GM18508 (cell line): ENCODE data around the gene ADAM21.
"Not testable (repeated sequence)": the region's sequence is repeated elsewhere in the genome, so short reads cannot be mapped to it uniquely, and the experiment has no call there.

ENCODE experiments used
- ATAC-seq: cut with Tn5 transposase; IDR thresholded peaks from one replicate; pipeline ENCODE4 v1.9.1; 2021; ENCODE audit warnings: moderate number of reproducible peaks; ENCODE audit not compliant: insufficient read depth, unreplicated experiment

Gene ADAM21

DNA sequence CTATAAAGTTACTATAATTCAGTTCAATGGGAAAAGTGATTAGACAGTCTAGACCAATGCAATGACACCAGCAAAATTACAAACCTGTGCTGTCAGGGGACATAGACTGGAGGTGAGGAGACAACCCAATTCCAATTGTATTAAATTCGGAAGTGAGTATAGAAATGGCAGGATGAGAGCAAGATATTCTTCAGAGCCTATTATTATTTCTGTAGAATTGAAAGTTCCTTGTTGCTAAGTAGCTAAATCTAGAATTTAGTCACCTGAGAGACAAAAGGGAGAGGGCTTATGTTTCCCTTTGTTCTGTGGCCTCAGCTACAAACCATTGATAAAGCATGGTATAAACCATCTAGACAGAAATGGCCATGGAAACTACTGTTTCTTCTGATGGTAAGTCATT is at the start of gene ADAM21:
TSS of gene ADAM21 (plus strand) at position 301 of the 400 bp plus-strand sequence. CDS start 5,326 bp downstream, outside the sequence.
- no peak for ATAC-seq

- ATAC-seq, result not testable (repeated sequence)
These were observed 48.6 kb upstream of the ADAM21 start for GRCh38 chr14:70403335-70403734.

DNA sequence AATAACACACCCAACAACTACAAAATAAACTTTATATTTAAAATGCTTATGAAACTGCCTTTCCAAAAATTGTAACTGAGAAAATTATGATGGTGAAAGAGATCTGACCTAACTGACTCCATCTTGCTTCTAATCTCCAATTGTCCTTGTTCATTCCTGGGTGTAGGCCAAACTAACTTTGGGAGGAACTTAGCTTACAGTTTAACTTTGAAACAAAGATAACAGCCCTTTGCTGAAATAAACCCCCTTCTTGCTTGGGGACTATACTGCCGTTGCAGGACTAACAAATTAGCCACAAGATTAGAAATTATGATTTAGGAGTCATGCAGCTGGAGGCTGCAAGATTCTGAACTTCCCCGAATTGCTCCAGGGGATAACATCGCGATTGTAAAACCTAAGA is 45.8 kb upstream of the ADAM21 start:
- ATAC-seq, result not testable (repeated sequence)

DNA sequence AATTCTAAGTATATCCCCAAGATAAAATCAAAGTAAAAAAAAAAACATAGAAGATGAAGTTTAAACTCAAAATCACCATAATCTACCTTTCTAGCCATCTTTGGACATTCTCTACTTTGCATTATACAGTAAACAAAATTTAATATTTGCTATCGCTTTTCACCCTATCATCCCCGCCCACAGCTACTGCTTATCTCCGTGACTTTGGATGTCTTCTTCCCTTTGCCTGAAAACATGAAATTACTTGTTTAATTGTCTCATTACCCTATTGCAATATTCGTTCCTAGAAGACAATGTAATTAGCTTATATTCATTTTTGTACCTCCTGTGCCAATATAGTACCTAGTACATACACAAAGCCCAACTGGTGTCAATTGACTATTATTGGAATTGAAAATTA is 44.4 kb upstream of the ADAM21 start:
- no peak for ATAC-seq

- ATAC-seq, result no peak
These were observed 36.2 kb upstream of the ADAM21 start for GRCh38 chr14:70415788-70416187.

GRCh38 chr14:70416338-70416724 is 35.6 kb upstream of the ADAM21 start:
- no peak for ATAC-seq

- no peak for ATAC-seq
These were observed 35.1 kb upstream of the ADAM21 start, which contains the start of gene SYNJ2BP for GRCh38 chr14:70416725-70417349. TSS of gene SYNJ2BP (minus strand) at chr14:70417090. CDS start at chr14:70416963, 127 bp downstream.

GRCh38 chr14:70419270-70419931 is 32.6 kb upstream of the ADAM21 start:
- not testable (repeated sequence) for ATAC-seq

GRCh38 chr14:70422538-70422937 is 29.4 kb upstream of the ADAM21 start:
- no peak for ATAC-seq

DNA sequence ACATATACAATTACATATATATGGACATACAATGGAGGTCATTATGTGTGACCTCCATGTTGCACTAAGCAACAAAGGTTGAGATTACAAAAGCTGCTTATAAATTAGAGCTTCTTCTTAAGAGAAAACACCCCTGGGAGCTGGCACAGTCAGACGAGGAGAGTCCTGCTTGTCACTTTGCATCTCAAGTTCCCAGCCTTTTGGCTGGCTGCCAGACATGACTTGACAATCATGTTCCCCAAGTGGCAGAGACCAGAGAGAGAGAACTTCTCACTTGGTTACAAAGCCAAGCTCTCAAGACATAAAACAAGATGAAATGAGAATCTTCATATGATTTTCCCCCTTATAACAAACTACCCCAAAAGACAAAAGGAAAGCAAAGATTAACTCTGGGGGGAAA is 26.6 kb upstream of the ADAM21 start:
- no peak for ATAC-seq

DNA sequence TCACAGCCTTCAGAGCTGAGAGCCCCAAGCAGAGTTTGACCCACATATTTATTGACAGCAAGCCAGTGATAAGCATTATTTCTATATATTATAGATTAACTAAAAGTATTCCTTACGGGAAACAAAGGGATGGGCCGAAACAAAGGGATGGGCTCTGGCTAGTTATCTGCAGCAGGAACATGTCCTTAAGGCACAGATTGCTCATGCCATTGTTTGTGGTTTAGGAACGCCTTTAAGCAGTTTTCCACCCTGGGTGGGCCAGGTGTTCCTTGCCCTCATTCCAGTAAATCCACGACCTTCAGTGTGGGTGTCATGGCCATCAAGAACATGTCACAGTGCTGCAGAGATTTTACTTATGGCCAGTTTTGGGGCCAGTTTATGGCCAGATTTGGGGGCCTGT is 25.4 kb upstream of the ADAM21 start:
- not testable (repeated sequence) for ATAC-seq

GRCh38 chr14:70436867-70437266 is 15.1 kb upstream of the ADAM21 start:
- ATAC-seq, result no peak

DNA sequence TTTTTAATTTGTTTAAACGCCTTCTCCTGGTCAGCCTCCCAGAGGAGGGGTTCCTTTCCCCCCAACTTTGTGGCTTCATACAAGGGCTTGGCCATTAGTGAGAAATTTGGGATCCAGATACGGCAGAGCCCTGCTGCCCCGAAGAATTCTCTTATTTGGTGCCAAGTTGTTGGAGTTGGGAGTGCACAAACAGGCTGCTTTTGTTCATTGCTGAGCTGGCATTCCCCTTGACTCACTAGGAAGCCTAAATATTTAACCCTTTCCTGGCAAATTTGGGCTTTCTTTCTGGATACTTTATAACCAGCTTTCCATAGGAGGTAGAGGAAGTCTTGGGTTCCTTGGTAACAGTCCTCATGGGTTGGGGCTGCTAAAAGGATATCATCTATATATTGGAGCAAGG is 10.3 kb upstream of the ADAM21 start:
- ATAC-seq, result no peak

DNA sequence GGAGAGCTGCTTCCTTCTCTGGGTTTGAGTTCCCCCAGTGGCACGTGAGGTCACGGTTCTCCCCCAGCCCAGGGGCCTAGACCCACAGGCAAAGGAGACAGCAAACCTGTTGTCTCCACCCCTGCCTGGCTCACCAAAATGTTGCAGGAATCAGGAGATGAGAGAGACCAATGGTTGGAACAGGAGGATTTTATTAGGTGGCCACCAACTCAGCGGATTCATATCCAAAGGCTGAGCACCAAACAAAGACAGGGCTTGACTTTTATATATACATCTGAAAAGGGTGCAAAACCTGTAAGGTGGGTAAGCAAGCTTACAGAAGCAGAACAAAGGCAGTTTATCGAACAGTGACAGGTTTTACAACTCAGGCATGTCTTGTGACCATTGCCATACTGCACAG is 9.2 kb upstream of the ADAM21 start:
- no peak for ATAC-seq

GRCh38 chr14:70448633-70449340 is 3.2 kb upstream of the ADAM21 start:
- ATAC-seq, result no peak

- no peak for ATAC-seq
These were observed 2.8 kb downstream of the ADAM21 start for GRCh38 chr14:70454731-70455130.

GRCh38 chr14:70468731-70469130 is 16.8 kb downstream of the ADAM21 start:
- no peak for ATAC-seq

- not testable (repeated sequence) for ATAC-seq
These were observed 19.0 kb downstream of the ADAM21 start for GRCh38 chr14:70470863-70471563.

DNA sequence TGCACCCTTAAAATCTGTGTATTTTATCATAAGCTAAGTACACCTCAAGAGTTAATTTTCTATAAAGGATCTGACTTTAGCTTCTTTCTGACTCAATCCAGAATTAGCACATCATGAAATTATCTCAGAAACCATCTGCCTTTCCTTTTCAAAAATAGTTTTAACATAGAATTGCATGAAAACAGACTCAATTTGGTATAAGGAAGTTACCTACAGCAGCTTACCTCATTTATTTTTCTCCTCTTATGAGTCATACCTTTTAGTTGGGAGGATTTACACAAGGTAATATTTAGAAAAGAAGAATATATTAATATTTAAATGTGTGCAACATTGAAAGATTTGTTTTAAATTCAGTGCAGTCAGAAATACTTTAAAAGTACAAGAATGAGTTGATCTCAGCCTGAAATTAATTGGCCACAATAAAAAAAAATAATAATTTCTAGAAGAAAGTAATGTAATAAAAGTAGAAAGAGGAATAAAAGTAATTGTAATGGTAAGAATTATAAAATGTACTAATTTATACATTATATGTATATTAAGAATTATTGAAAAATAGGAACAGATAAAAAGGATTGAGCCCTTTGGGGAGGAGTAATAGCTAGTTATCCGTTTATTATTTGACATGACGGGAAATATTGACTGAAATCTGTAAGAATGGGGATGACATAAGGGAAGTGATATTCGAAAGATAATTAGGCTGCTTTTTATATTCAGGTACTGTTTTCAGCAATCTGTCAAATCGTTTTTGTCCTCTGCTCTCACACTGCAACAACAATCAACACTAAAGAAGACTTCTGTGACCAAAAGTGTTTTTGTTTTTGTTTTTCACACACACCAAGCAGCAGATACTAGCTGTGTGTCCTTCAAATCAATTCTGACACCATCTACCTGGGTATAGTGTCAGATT is 20.5 kb downstream of the ADAM21 start:
- no peak for ATAC-seq

- ATAC-seq, result no peak
These were observed 21.9 kb downstream of the ADAM21 start for GRCh38 chr14:70473825-70474224.
